ENCODE results near the gene ZSWIM8. TPM values are rescaled to one million over a fixed set of nuclear protein-coding genes. Genes with fewer than 3 reads are reported as not detected.

Gene ZSWIM8
- total and polyA plus RNA-seq, 10 of the 15 experiments (the other 5 are each of a cell fraction or from before 2014, with no cell fraction given) = 7.8 to 47.1 (median 23.6) TPM

DNA sequence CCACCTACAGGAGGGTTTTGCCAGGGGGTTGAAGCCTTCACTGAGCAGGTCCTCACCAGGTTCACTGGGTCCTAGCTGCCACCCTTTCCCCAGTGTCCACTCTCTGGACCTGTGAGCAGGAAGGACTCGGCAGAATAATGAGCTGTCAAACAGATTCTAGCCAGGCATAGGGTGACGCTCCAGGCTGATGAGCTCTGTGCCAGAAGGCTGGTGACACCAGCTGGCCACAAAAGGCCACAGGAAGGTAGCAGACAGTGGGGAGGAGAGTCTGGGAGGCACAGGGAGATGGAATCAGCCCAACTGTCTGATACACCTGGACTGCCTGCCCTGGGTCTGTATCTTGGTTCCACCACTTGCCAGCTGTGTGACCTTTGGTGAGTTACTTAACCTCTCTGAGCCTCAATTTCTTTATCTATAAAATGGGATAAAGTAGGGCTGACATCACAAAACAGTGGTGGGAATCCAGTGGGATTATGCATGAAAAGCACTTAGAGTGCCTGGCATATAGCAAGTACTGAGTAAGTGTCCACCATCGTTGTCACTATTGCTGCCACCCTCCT is 52.7 kb downstream of the ZSWIM8 start:
- CTCF ChIA-PET = interaction anchor here (1.0 to 2.0 kb wide), 2 partner anchors 41 to 184 kb away, joined by 3 to 7 read pairs; no protein-coding TSS in a partner anchor
- no peaks in the 10 kb centered on the region for H3K79me2 ChIP-seq (ENCODE audit: control insufficient read depth, insufficient read depth, low read length)
- no peak overlapping the region for H3K4me3 ChIP-seq
- 97% methylated on average over 3 of the region's 3 CpGs for WGBS (ENCODE audit: insufficient coverage, insufficient replicate concordance, low lambda C conversion rate, missing lambda C conversion rate)
- FAIRE-seq = no peak
- ATAC-seq = no peak
- no peak for TF ChIP-seq GABPA (IDR thresholded peaks at IDR 0.05; ENCODE audit: low read depth)
- no peak for TF ChIP-seq STAT1 (conservative IDR thresholded peaks at IDR 0.05)
- TF ChIP-seq SRF (IDR thresholded peaks at IDR 0.05; ENCODE audit: low read depth in 2 of 2, low read length in 2 of 2) = no peak
- TF ChIP-seq SUZ12 (IDR thresholded peaks at IDR 0.05; ENCODE audit: unreplicated experiment) = no peak
- TF ChIP-seq CHD1 (IDR thresholded peaks at IDR 0.05; ENCODE audit: low read depth, low read length) = no peak
- TF ChIP-seq CEBPB (IDR thresholded peaks at IDR 0.05; ENCODE audit: borderline replicate concordance in 1 of 2, low read depth in 2 of 2, low read length in 2 of 2) = no peak
- TF ChIP-seq BACH1 (IDR thresholded peaks at IDR 0.05; ENCODE audit: borderline replicate concordance) = no peak
- TF ChIP-seq, protein P1, sequence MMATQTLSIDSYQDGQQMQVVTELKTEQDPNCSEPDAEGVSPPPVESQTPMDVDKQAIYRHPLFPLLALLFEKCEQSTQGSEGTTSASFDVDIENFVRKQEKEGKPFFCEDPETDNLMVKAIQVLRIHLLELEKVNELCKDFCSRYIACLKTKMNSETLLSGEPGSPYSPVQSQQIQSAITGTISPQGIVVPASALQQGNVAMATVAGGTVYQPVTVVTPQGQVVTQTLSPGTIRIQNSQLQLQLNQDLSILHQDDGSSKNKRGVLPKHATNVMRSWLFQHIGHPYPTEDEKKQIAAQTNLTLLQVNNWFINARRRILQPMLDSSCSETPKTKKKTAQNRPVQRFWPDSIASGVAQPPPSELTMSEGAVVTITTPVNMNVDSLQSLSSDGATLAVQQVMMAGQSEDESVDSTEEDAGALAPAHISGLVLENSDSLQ (IDR thresholded peaks at IDR 0.05) = no peak
- no peak for TF ChIP-seq ATF7 (IDR thresholded peaks at IDR 0.05; ENCODE audit: low read depth)
- no peak for TF ChIP-seq SP1 (IDR thresholded peaks at IDR 0.05; ENCODE audit: low read depth, low read length)
- TF ChIP-seq, protein P2, sequence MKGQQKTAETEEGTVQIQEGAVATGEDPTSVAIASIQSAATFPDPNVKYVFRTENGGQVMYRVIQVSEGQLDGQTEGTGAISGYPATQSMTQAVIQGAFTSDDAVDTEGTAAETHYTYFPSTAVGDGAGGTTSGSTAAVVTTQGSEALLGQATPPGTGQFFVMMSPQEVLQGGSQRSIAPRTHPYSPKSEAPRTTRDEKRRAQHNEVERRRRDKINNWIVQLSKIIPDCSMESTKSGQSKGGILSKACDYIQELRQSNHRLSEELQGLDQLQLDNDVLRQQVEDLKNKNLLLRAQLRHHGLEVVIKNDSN (IDR thresholded peaks at IDR 0.05; ENCODE audit: borderline replicate concordance, extremely low read length, insufficient read depth, low read depth, low read length) = no peak
- TF ChIP-seq CREB1 (IDR thresholded peaks at IDR 0.05; ENCODE audit: low read depth) = no peak
- H2AFZ ChIP-seq (ENCODE audit: control insufficient read depth, low read depth, low read length) = no peak overlapping the region
- in situ Hi-C loops (cut with MboI) = no loop called here
- H3K36me3 ChIP-seq (ENCODE audit: control insufficient read depth in 2 of 2, insufficient read depth in 2 of 2, low read length in 1 of 2) = peaks cover 0 to 4% of the 10 kb centered on the region in 2 experiments; a peak in 3 of 4 replicates
- intact Hi-C loops (cut with micrococcal nuclease; ENCODE audit: unreplicated experiment) = no loop called here
- RAD21 ChIA-PET (ENCODE audit: unreplicated experiment) = no interaction called here
- no peaks in the 10 kb centered on the region for H3K9me3 ChIP-seq (replicated peaks; ENCODE audit: control insufficient read depth, insufficient read depth, low read length)
- H3K27ac ChIP-seq (ENCODE audit: control insufficient read depth, insufficient read depth) = no peak overlapping the region
- DNase-seq (ENCODE audit: low read depth, low spot score) = no peak
- POLR2A ChIA-PET = interaction anchor here (0.5 kb wide), 1 partner anchor 53 kb away, joined by 3 read pairs; no protein-coding TSS in a partner anchor
- SMC1A ChIA-PET (ENCODE audit: uncharacterized antibody, unreplicated experiment) = interaction anchor here (1.6 to 3.4 kb wide), 3 partner anchors 8 to 42 kb away, joined by 4 to 8 read pairs (median 6); no protein-coding TSS in a partner anchor
- no peaks in the 10 kb centered on the region for H3K27me3 ChIP-seq (replicated peaks in 1 of 2; ENCODE audit: control insufficient read depth in 2 of 2, insufficient read depth in 2 of 2, low read length in 1 of 2)
- H3K9ac ChIP-seq (ENCODE audit: control insufficient read depth, insufficient read depth, low read length) = no peak overlapping the region
- no peaks in the 10 kb centered on the region for H4K20me1 ChIP-seq (ENCODE audit: control insufficient read depth, insufficient read depth)
- H3K4me1 ChIP-seq (ENCODE audit: control insufficient read depth, insufficient read depth, low read length) = no peaks in the 10 kb centered on the region
- no TSS peak for BruUV-seq (replicated peaks)
- no peak overlapping the region for H3K4me2 ChIP-seq (ENCODE audit: control insufficient read depth, insufficient read depth)

All from GM12878 (cell line).